GM19023 (cell line): ENCODE data around the gene CRACR2A.

Source experiments
- ATAC-seq: cut with Tn5 transposase; IDR thresholded peaks from one replicate; pipeline ENCODE4 v1.9.1; 2021; ENCODE audit warnings: mild to moderate bottlenecking, moderate library complexity; ENCODE audit not compliant: unreplicated experiment

Gene CRACR2A

DNA sequence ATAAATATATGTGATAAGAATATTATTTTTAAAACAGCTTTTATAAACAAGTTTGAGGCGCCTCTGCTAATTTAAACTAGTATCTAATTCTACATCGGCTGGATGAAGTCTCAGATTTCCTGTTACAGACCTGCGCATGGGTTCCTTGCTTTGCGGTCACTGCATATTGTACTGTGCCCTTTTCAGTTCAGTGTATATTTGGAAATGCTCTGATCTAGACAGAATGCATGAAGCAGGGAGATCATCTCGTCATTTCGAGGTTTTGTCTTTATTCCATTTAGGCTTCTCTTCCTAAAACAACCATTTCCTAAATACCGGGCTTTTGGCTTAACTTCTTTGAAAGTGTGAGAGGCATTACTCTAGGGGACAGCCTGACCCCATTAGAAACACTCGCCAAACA, 25.6 kb downstream of the CRACR2A start:
- no peak for ATAC-seq

DNA sequence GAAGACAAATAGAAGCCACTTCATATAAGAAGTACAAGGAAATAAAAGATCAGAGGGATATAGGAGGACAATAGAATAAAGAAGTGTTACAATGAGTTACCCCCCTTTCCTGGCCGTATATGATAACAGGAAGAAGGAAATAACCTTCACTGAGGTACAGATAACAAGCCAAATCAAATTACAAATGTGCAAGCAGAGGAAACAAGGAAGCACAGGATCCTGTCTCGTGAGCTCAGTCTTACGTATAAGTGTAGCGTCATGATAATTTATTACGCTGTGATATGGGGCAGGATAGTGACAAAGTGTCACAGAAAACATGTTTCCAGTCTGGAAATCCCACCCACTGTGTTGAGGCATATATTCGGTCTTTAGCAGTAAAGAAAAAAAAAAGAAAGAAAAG, 26.5 kb downstream of the CRACR2A start:
- ATAC-seq: no peak

DNA sequence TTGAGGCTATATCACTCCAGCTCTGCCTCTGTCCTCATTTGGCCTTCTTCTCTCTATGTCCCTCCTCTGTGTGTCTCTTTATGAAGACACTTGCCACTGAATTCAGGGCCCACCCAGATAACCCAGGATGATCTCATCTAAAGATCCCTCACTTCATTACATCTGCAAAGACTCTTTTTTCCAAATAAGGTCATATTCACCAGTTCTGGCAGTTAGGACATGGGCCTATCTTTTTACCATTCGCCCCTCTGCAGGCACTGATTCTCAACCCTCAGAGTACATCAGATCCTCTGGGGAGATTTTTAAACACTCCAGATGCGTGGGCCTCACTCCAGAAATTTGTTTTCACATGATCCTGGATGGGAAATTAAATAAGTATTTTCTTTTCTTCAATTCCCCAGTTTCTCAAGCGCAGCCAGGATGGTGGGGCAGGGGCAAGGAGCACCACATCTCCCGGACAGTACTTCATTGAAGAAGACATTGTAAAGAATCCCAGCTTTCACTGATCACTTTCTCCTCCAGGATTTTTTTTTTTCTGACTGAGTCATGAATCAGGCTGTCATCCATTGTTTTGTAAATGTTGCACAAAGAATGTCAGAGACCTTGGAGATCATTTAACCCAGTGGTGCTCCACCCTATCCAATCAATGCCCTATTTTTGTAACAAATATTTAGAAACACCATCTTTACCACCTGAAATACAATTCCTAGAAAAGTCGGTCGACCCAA, 27.4 kb downstream of the CRACR2A start:
- ATAC-seq: no peak

DNA sequence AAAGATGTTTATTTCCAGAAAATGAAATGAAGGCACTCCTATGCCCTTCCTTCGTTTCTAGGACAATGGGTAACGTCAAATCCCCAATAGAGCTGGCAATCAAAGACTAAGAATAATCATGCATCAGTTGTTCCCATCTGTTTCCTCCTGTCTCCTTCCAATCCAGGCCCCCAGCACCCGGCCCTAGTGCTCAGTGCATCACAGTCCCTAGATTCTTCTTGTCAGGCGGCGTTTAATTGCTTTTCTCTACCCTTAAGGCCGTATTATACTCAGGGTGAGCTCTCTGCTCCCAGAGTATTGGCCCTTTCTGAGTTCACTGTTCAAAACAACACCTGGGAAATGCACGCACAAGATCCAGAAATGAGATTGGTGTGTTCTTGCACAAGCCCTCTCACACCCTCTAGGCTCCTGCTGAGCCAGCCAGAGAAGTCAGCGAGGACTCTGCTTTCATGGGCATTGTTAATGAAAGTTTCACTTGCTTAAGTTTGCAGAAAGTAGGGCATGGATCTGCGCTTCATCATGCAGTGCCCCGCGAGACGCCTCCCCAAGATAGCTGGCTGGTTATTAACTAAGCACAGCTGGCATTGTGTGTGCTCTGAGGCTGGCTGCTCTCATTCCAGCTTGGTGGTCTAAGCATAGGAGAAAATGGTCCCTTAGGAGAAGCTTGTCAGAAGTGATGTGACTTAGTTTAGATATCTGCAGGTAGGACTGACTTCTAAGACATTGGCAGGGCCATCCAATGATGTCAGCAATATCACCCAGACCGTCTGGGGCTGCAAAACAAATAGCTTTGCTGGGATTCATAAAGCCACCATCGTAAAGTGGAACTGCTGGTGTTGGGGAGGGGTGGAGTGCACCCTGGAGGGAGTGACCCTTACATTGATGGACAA, 28.7 kb downstream of the CRACR2A start:
- no peak for ATAC-seq

DNA sequence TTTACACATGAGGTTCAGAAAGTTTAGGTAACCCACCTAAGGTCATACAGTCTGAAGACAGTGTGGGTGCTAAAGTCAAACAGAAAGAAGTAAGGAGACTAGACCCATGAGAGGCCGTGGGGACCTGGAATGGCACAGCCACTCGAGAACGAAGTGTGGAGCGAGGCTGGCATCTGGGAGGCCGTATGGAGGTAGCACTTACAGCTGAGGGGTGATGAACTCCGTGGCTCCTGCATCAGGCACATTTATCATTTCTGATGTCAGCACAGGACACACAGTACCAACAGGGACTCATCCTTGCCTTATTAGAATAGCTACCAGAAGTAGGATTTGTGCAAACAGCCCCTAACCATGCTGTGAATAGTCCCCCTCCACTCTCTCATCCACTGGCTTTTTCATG, 30.5 kb downstream of the CRACR2A start:
- ATAC-seq: no peak

DNA sequence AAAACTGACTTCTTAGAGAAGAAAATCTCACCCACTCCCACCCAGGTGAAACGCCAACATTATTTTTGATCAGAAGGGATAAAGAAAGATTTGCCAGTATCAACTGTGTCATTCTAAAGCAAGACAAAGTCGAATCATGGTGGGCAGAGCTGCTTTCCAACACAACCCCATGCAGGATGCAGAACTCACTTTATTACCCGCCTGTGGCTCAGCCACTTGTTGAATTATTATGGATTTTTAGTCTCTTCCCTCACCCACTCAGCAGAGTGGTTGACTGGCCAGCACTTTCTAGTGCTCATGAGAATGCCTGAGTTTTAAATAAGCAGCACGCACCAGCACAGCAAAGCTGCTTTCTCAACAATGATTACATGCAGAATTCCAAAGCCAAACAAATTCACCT, 32.1 kb downstream of the CRACR2A start:
- ATAC-seq: no peak

DNA sequence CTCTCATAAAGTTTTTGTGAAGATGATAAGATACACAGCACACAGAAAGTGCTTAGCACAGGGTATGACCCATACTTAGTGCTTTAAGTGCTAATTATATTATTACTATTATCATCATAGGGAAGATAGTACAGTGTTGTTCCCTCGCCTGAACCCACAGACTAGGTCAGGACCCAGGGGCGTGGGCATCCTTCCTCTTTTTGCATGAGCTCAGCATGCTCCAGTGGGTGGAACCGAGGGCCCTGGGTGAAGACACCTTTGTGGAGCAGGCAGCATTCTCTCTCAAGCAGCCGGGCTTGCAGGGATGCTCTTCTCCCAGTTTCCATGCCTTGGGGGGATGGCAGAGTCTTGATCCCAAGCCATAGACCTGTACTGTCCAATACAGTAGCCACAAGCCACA, 34.8 kb downstream of the CRACR2A start:
- no peak for ATAC-seq

DNA sequence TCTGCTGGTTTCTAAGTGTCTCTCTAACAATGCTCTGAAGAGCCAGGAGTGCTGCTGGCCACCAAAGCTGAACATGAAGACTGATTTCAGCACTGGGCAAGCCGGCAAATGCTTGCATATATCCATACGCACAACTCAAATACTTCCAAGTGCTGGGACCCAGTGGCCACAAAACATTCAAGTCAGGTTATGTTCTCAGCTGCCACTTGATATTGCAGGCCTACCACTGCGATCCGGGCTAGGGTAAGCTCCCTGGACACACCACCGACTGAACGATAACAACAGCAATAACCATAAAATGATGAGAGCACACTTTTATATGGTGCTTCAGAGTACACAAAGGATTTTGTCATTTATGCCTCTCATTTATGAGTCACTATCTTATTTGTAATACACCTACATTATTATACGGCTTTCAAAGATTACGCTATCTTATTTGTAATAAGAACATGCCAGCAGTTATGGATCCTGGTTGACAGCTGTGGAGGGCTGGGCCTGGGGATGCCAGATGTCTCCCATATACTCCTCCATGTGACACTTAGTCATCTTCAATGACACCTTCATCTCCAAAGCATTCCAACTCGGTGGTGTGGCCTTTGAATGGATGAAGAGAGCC, 35.5 kb downstream of the CRACR2A start:
- ATAC-seq: no peak

DNA sequence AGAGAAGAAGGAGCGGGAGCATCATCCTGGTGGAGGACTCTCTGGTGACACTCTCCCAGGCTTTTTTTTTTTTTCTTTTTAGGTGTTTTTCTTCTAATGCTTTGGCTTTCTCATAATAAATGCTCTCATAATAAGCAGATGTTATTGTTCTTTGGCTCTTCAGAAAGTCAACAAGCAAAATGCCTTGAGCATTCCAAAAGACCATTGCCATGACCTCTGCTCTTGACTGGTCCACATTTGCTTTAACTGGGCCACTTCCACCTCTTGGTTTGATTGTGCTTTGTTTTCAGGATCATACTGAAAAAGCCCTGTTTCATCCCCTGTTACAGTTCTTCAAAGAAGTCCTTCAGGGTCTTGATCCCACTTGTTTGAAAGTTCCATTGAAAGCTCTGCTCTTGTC, 36.9 kb downstream of the CRACR2A start:
- no peak for ATAC-seq

DNA sequence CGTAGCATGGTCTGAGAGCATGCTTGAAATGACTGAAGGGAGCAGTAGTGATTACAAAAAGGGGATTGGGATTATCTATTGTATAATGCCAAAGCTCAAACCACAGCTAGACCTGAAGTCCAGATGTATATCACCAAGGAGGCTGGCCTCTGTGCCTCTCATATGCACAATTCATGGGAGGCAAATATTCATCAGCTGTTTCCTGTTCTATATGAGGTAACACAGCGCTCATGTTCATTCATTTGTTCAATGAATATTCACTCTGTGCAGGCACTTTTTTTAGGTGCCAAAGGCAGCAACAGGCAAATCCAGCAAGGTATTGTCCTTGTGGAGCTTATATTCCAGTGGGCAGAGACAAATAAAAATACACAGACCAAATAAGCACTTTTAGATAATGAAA, 39.0 kb downstream of the CRACR2A start:
- ATAC-seq: no peak

DNA sequence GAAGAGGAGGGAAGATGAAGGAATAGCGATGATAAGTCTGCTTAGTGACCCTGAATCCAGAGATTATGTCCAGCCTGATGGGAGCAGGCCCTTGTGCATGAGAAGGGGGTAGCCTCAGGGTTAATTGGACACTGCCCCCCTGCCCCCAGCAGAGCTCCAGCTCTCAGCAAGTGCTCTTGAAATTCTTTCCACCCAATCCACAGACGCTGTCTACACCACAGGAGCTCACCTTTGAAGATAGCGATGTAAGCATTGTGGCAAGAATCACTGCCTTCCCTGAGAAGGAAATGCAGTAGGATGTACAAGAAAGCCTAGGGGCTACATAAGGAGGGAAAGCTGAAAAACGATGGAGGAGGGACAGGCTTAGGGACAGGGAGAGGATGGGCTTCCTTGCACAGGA, 39.4 kb downstream of the CRACR2A start:
- ATAC-seq: no peak

DNA sequence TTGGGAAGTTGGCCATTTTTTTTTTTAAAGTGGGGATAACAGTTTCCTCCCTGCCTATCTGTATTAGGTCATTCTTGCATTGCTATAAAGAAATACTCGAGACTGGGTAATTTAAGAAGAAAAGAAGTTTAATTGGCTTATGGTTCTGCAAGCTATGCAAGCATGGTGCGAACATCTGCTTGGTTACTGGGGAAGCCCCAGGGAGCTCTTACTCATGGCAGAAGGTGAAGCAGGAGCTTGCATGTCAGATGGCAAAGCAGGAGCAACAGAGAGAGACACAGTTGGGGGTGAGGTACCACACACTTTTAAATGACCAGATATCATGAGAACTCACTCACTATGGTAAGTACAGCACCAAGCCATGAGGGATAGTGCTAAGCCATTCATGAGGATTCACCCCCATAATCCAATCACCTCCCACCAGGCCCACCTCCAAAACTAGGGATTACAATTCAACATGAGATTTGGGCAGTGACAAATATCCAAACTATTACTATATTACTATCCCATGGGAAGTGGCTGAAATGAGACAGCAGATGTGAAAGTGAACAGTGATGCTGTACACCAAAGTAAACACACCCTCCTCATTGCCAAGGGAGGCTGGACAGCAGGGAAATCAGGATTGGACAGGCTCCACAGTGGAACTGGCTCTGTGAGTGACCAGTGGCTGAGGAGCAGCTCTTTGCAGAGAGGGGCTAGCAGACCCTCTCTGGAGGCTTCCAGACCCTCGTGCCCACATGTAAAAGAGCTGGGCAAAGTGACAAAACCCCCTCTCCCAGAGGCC, 40.5 kb downstream of the CRACR2A start:
- ATAC-seq: no peak

DNA sequence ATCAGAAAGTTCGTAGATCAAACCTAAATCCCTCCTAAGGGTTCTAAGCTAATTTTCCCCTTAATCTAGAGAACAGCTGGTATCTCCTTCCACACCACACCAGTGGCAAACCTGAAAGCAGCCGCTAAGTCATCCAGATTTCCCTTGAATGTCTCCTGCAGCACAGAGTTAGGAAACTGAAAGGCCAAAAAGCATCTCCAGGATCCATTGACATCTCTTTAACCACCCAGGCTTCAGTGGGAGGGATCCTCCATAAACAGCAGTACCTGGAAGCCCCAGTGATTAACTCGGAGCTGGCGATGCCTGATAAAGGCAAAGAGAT, 47.6 kb downstream of the CRACR2A start:
- ATAC-seq: no peak

DNA sequence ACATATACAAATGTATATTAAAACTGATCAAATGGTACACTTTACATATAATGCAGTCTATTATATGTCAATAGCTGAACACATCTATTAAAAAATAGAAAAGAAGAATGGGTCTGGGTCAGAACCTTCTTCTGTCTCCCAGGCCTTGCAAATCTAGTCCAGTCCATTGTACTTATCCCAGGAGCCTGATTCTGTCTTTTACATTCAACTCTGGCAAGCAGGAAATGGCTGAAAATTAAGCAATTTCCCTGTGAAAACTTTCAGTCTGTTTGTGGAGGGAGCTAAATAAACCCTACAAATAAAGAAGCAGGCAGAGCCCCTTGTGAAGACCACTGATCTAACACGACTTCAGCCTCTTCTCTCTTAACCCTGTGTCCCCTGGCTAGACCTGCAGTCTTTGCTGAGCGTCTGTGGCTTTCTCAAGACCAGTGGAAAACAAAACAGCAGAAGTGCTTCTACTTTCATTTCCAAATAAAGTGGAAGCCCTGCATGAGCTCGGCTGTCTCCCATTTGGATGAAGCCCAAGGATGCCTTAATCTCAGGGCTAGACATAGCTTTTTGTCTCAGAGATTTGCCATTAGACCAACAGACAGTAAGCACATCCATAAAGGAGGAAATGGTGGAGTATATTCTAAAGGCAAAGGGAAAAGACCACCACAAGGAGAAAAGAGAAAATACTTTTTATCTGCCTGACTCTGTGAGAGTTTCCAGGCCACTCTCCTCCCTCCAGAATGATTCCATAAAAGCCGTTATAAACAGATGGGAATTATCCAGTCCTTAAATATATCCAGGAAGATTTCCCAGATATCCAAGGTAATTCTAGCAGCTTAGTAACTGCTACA, 48.2 kb downstream of the CRACR2A start:
- no peak for ATAC-seq

DNA sequence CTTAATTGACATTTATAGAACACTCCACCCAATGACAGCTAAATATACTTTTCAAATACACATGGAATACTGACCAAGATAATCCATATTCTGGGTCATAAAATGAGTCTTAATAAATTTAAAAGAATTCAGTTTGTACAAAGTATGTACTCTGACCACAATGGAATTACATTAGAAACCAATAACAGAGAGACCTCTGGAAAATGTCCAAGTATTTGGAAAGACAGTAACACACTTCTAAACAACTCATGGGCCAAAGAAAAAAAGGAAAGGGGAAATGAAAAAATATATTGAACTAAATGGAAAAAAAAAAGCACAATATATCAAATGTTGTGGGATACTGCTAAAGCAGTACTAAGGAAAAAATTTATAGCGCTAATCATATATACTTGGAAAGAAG, 52.0 kb downstream of the CRACR2A start:
- ATAC-seq: no peak

DNA sequence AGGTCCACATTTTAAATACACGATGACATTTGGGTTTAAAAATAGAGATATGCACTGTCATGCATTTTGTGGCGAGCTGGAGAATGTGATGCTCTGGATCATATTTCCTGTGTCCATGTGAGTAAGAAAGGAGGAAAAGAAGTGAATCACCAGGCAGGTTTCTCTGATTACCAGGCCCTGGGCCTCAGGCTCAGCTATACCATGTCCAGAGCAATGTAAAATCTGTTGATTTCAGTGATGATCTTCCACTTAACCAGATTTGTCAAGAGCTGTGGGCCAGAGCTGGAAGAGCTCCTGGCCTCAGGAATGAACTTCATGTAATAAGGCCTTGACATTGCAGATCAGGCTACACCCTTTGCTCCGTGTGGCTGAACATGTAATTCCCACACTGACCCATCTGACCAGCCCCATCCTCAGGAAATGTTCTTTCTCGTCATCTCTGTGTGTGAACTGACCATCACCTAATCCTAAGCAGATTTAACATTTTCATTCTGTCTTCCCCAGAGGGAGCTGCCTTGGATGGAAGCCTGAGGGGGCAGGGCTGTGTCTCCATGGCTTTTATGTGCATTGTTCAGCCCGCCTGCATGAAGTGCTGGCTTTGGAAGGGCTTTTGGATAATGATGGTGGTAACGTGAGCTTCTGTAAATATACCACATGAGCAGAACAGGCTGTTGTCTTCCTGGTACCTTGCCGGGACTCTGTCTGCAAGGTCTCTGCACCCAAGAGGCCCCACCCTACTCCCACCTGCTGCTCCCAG, 54.5 kb downstream of the CRACR2A start:
- ATAC-seq: no peak

DNA sequence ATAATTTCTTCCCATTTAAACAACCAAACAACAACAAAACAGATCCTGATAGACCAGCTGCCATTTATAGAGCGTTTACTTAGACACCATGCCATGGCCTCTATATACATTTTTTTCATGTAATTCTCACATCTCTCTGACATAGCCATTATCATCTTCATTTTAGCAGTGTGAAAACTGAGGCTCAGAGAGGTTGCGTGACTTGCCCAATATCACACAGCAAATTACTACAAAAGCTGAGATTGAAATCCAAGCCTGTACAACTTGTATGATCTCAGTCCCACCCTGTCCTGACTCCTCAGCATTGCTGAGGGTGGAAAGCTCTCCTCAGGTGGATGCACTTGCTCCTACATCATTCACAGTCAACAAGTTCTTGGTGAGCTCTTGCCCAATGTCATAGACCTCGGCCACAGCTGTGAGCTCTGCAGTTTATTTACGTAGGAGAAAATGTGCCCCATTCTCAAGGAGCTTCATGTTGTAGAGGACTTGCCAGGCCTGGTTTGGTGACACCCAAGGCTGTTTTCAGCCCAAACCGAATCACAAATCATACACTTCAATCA, 55.5 kb downstream of the CRACR2A start:
- ATAC-seq: no peak

DNA sequence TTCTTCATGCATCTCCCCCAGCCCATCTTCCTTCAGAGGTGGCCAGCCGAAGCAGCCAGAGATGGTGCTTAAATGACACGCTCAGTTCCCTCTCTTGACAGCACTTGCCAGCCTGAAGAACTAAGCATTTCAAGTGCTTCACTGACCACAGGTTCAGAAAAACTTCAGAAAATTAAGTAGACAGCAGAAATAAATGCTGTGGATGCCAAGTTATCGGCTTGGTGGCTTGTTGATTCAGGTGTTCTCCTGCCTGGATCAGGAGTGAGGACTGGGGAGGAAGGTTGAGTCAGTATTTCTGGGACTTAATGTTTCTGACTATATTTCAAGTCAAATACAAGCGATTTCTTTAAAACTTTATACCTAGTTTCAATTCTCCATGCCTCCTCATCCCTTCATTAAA, 58.2 kb downstream of the CRACR2A start:
- ATAC-seq: no peak

DNA sequence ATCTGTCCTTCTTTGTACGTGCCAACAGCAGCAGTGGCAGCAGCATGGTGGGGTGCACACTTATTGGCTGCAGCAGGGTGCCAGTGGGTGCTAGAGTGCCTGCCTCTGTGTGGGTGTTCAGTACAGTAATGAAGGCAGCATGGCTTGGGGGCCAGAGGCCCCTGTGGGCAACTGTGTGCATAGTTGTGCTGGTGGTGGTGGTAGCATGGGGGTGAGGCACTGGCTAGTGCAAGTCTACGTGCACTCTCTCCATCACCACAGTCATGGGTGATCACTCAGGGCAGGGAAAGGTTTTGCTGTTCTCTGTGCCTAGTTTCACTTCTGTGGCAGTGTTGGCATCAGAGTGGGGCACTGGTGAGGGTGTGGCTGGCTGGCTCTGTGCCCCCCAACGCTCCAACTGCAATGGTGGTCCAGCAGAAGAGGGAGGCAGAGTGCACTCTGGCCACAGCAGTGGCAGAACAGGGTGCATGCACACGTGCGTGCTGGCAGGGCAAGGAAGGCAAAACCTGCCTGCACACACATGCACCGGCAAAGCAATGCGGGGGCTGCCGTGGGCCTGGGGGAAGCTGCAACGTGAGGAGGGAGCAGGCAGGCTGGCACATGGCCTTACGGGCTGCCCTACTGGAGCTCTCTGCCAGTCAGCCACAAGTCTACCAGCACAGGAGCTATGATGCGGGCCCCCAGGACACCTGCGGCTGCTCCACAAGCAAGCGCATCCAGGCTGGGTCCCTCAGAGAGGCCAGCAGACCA, 60.1 kb downstream of the CRACR2A start:
- ATAC-seq: no peak
